WTC11 (cell line): ENCODE results near the gene OPCML. TPM values are rescaled to one million over a fixed set of nuclear protein-coding genes. Genes with fewer than 3 reads are reported as not detected.

Source experiments
- ATAC-seq: fragments of 200-7000 bp; cut with Tn5 transposase; 2 replicates; pipeline ENCODE4 v1.10.0; 2021; ENCODE audit warnings: mild to moderate bottlenecking, moderate library complexity
- CTCF ChIA-PET: fragments of 300-600 bp; sonication (Branson Sonifier 250); formaldehyde crosslinking; loops from one replicate; lab custom pipeline; 2021; ENCODE audit warnings: antibody characterized with exemption; lab: Charles Lee
- POLR2A ChIA-PET: fragments of 350-600 bp; sonication (Branson Sonifier 250); formaldehyde crosslinking; loops from one replicate; lab custom pipeline; 2021; ENCODE audit warnings: antibody characterized with exemption; lab: Charles Lee
- DNase-seq: peaks from one replicate; pipeline ENCODE4 v3.0.0; 2021; ENCODE audit warnings: low spot score
- H3K27ac Mint-ChIP-seq: 2 replicates; pipeline ENCODE4 v1.8.0; 2021; ENCODE audit warnings: mixed read lengths
- H3K27me3 Mint-ChIP-seq: 2 replicates; pipeline ENCODE4 v1.8.0; 2021; ENCODE audit warnings: low read depth, mild to moderate bottlenecking, moderate library complexity, mixed read lengths
- H3K36me3 Mint-ChIP-seq: 2 replicates; pipeline ENCODE4 v1.8.0; 2021; ENCODE audit warnings: mixed read lengths
- H3K4me1 Mint-ChIP-seq: 2 replicates; pipeline ENCODE4 v1.8.0; 2022; ENCODE audit warnings: mixed read lengths
- H3K4me3 Mint-ChIP-seq: 2 replicates; pipeline ENCODE4 v1.8.0; 2021; ENCODE audit warnings: mild to moderate bottlenecking, moderate library complexity, mixed read lengths
- H3K9me3 Mint-ChIP-seq: 2 replicates; pipeline ENCODE4 v1.8.0; 2021; ENCODE audit warnings: mixed read lengths
- ATF3 ChIP-seq: sonication (generic); formaldehyde crosslinking; conservative IDR thresholded peaks from 2 replicates; pipeline ENCODE4 v1.8.1; 2022; ENCODE audit warnings: mild to moderate bottlenecking, missing genetic modification reagents
- CBFB ChIP-seq: sonication (generic); formaldehyde crosslinking; IDR thresholded peaks from 2 replicates; pipeline ENCODE4 v1.8.1; 2022; ENCODE audit warnings: mild to moderate bottlenecking, low read depth, missing genetic modification reagents
- CREM ChIP-seq: sonication (generic); formaldehyde crosslinking; IDR thresholded peaks from 2 replicates; pipeline ENCODE4 v1.8.1; 2022; ENCODE audit warnings: mild to moderate bottlenecking, missing genetic modification reagents, moderate library complexity
- EMX1 ChIP-seq: fragments of 250-450 bp; sonication (Bioruptor Pico); IDR thresholded peaks from 2 replicates; pipeline ENCODE4 v1.8.0; 2021; ENCODE audit warnings: mild to moderate bottlenecking
- ERG ChIP-seq: fragments of 250-450 bp; sonication (Bioruptor Pico); IDR thresholded peaks from 2 replicates; pipeline ENCODE4 v1.8.0; 2021; ENCODE audit warnings: mild to moderate bottlenecking
- ESRRA ChIP-seq: sonication (generic); formaldehyde crosslinking; IDR thresholded peaks from 2 replicates; pipeline ENCODE4 v1.8.1; 2022; ENCODE audit warnings: mild to moderate bottlenecking, missing genetic modification reagents, borderline replicate concordance
- ETV6 ChIP-seq: sonication (generic); formaldehyde crosslinking; IDR thresholded peaks from 2 replicates; pipeline ENCODE4 v1.8.1; 2022; ENCODE audit warnings: mild to moderate bottlenecking, missing genetic modification reagents
- FOXP1 ChIP-seq: sonication (generic); formaldehyde crosslinking; IDR thresholded peaks from 2 replicates; pipeline ENCODE4 v1.8.0; 2022; ENCODE audit warnings: missing genetic modification reagents, mild to moderate bottlenecking, moderate library complexity, borderline replicate concordance
- GRHL2 ChIP-seq: fragments of 250-450 bp; sonication (Bioruptor Pico); IDR thresholded peaks from 2 replicates; pipeline ENCODE4 v1.8.0; 2022; ENCODE audit warnings: mild to moderate bottlenecking, moderate library complexity; ENCODE audit not compliant: insufficient replicate concordance, severe bottlenecking
- IRF1 ChIP-seq: sonication (generic); formaldehyde crosslinking; IDR thresholded peaks from 2 replicates; pipeline ENCODE4 v1.8.0; 2023; ENCODE audit warnings: missing genetic modification reagents
- KAT7 ChIP-seq: sonication (generic); formaldehyde crosslinking; IDR thresholded peaks from 2 replicates; pipeline ENCODE4 v1.8.1; 2023; ENCODE audit warnings: missing genetic modification reagents, mild to moderate bottlenecking, borderline replicate concordance
- MAX ChIP-seq: sonication (generic); formaldehyde crosslinking; IDR thresholded peaks from 2 replicates; pipeline ENCODE4 v1.8.0; 2022; ENCODE audit warnings: mild to moderate bottlenecking, missing genetic modification reagents
- NFYB ChIP-seq: sonication (generic); formaldehyde crosslinking; conservative IDR thresholded peaks from 2 replicates; pipeline ENCODE4 v1.8.0; 2022; ENCODE audit warnings: low read depth, missing genetic modification reagents
- NR2C2 ChIP-seq: sonication (generic); formaldehyde crosslinking; IDR thresholded peaks from 2 replicates; pipeline ENCODE4 v1.8.0; 2022; ENCODE audit warnings: mild to moderate bottlenecking, missing genetic modification reagents
- PRDM15 ChIP-seq: sonication (generic); formaldehyde crosslinking; IDR thresholded peaks from 2 replicates; pipeline ENCODE4 v1.8.0; 2022; ENCODE audit warnings: missing genetic modification reagents
- PREB ChIP-seq: sonication (generic); formaldehyde crosslinking; IDR thresholded peaks from 2 replicates; pipeline ENCODE4 v1.8.1; 2022; ENCODE audit warnings: mild to moderate bottlenecking, missing genetic modification reagents, moderate library complexity, borderline replicate concordance
- SOX15 ChIP-seq: fragments of 250-450 bp; sonication (Bioruptor Pico); IDR thresholded peaks from 2 replicates; pipeline ENCODE4 v1.9.0; 2021; ENCODE audit warnings: mild to moderate bottlenecking
- USF2 ChIP-seq: sonication (generic); formaldehyde crosslinking; IDR thresholded peaks from 2 replicates; pipeline ENCODE4 v1.8.1; 2023; ENCODE audit warnings: mild to moderate bottlenecking, missing genetic modification reagents, moderate library complexity
- ZNF138 ChIP-seq: sonication (generic); formaldehyde crosslinking; conservative IDR thresholded peaks from 2 replicates; pipeline ENCODE4 v1.8.1; 2022; ENCODE audit warnings: mild to moderate bottlenecking, moderate library complexity, missing genetic modification reagents
- ZNF219 ChIP-seq: sonication (generic); formaldehyde crosslinking; IDR thresholded peaks from 2 replicates; pipeline ENCODE4 v1.8.0; 2023; ENCODE audit warnings: missing genetic modification reagents, mild to moderate bottlenecking, borderline replicate concordance
- ZNF416 ChIP-seq: fragments of 250-450 bp; sonication (Bioruptor Pico); IDR thresholded peaks from 2 replicates; pipeline ENCODE4 v1.9.0; 2021; ENCODE audit warnings: mild to moderate bottlenecking, inconsistent platforms
- total RNA-seq: library from RNA; stranded (reverse); gene quantifications from 3 replicates; pipeline ENCODE4 v1.2.3, GENCODE V29; 2021

Gene OPCML
- total RNA-seq, 1 experiment from 2014 or later, result 1.5 TPM

GRCh38 chr11:133506551-133507094 lies 25.7 kb downstream of the OPCML start:
- H3K9me3 Mint-ChIP-seq, result no peaks in the 10 kb centered on the region

GRCh38 chr11:133506023-133506422 lies 26.3 kb downstream of the OPCML start:
- TF ChIP-seq ETV6 (CRISPR knock-in tag) (no peak), PREB (CRISPR knock-in tag) (no peak), FOXP1 (CRISPR knock-in tag) (no peak), CBFB (no peak), PRDM15 (CRISPR knock-in tag) (no peak), USF2 (CRISPR knock-in tag) (no peak), ZNF219 (CRISPR knock-in tag) (no peak), ZNF138 (CRISPR knock-in tag) (no peak), EMX1 (CRISPR knock-in tag) (no peak), IRF1 (no peak), ESRRA (no peak), NFYB (CRISPR knock-in tag) (no peak)
- Mint-ChIP-seq H3K4me3 (no peak overlapping the region), H3K9me3 (no peaks in the 10 kb centered on the region), H3K36me3 (no peaks in the 10 kb centered on the region), H3K27me3 (peaks cover 28% of the 10 kb centered on the region), H3K27ac (no peak overlapping the region; the same call in 1 of the 2 replicates), H3K4me1 (peaks cover 67% of the 10 kb centered on the region)
- no peak for DNase-seq
- ATAC-seq, result no peak
- ChIA-PET POLR2A (no interaction called here), CTCF (interaction anchor here (0.5 to 1.4 kb wide), 3 partner anchors 329 to 371 kb away, joined by 3 to 5 read pairs (median 4); no protein-coding TSS in a partner anchor)

More at GRCh38 chr11:133506551-133507094, 25.7 kb downstream of the OPCML start:
- H3K27me3 Mint-ChIP-seq, result peaks cover 34% of the 10 kb centered on the region
- ChIA-PET CTCF (interaction anchor here (0.5 to 1.4 kb wide), 2 partner anchors 343 to 372 kb away, joined by 4 to 5 read pairs; no protein-coding TSS in a partner anchor), POLR2A (no interaction called here)
- TF ChIP-seq MAX (CRISPR knock-in tag) (no peak), USF2 (CRISPR knock-in tag) (no peak), EMX1 (CRISPR knock-in tag) (no peak)
- DNase-seq (no peak), ATAC-seq (no peak)
- no peak overlapping the region for H3K4me3 Mint-ChIP-seq
- no peaks in the 10 kb centered on the region for H3K36me3 Mint-ChIP-seq
- H3K4me1 Mint-ChIP-seq, result peaks cover 71% of the 10 kb centered on the region
- no peak overlapping the region for H3K27ac Mint-ChIP-seq

- H3K4me1 Mint-ChIP-seq, result peaks cover 61% of the 10 kb centered on the region
- no peak overlapping the region for H3K27ac Mint-ChIP-seq
- no peak for ATAC-seq
- ChIA-PET CTCF (interaction anchor here (1.0 kb wide), 1 partner anchor 330 kb away, joined by 3 read pairs; no protein-coding TSS in a partner anchor), POLR2A (no interaction called here)
- H3K27me3 Mint-ChIP-seq, result peaks cover 22% of the 10 kb centered on the region
- no peak for DNase-seq
- H3K36me3 Mint-ChIP-seq, result no peaks in the 10 kb centered on the region
- H3K4me3 Mint-ChIP-seq, result no peak overlapping the region
- H3K9me3 Mint-ChIP-seq, result no peaks in the 10 kb centered on the region
- TF ChIP-seq SOX15 (CRISPR knock-in tag) (no peak), ZNF416 (CRISPR knock-in tag) (no peak), GRHL2 (CRISPR knock-in tag) (no peak), KAT7 (CRISPR knock-in tag) (no peak), ERG (CRISPR knock-in tag) (no peak), ATF3 (no peak), ESRRA (no peak), ZNF138 (CRISPR knock-in tag) (no peak), NR2C2 (CRISPR knock-in tag) (no peak), CREM (CRISPR knock-in tag) (no peak)
Observed at GRCh38 chr11:133504906-133505305, 27.4 kb downstream of the OPCML start.
